Measurements from ENCODE around the gene MKLN1. TPM values are rescaled to one million over a fixed set of nuclear protein-coding genes. Genes with fewer than 3 reads are reported as not detected.

MKLN1 gene
- total RNA-seq, 2 donors from 2014 or later, result 27.4 to 28.5 TPM

- peak overlapping the region in 1 of 2 donors; percentile 6 for H3K27ac ChIP-seq
- H3K4me1 ChIP-seq, result peaks cover 0 to 54% of the 10 kb centered on the region in 2 donors
- no peaks in the 10 kb centered on the region for H3K9me3 ChIP-seq
- TF ChIP-seq CTCF (IDR thresholded peaks at IDR 0.05), result no peak
- no peak overlapping the region for H3K4me3 ChIP-seq
- no peak for DNase-seq (ENCODE audit: low spot score)
- no peaks in the 10 kb centered on the region for H3K27me3 ChIP-seq
- no peaks in the 10 kb centered on the region for H3K36me3 ChIP-seq
Measured at GRCh38 chr7:131365838-131366237, 38.2 kb downstream of the MKLN1 start.

- H3K27me3 ChIP-seq, result no peaks in the 10 kb centered on the region
- no peaks in the 10 kb centered on the region for H3K9me3 ChIP-seq
- no peak overlapping the region for H3K4me3 ChIP-seq
- DNase-seq (ENCODE audit: low spot score), result no peak
- TF ChIP-seq CTCF (IDR thresholded peaks at IDR 0.05), result no peak
- peaks cover 0 to 50% of the 10 kb centered on the region in 2 donors for H3K4me1 ChIP-seq
- no peak overlapping the region for H3K27ac ChIP-seq
- no peaks in the 10 kb centered on the region for H3K36me3 ChIP-seq
Measured at GRCh38 chr7:131369354-131369753, 41.7 kb downstream of the MKLN1 start.

GRCh38 chr7:131370523-131370968, 42.9 kb downstream of the MKLN1 start:
- DNase-seq (ENCODE audit: low spot score), result no peak
- TF ChIP-seq CTCF (IDR thresholded peaks at IDR 0.05), result no peak
- H3K27me3 ChIP-seq, result no peaks in the 10 kb centered on the region
- no peak overlapping the region for H3K27ac ChIP-seq
- H3K4me3 ChIP-seq, result no peak overlapping the region
- H3K9me3 ChIP-seq, result no peaks in the 10 kb centered on the region
- H3K4me1 ChIP-seq, result peaks cover 0 to 52% of the 10 kb centered on the region in 2 donors
- H3K36me3 ChIP-seq, result no peaks in the 10 kb centered on the region

GRCh38 chr7:131371411-131371810, 43.7 kb downstream of the MKLN1 start:
- H3K4me3 ChIP-seq, result no peak overlapping the region
- no peak for DNase-seq (ENCODE audit: low spot score)
- no peak overlapping the region for H3K27ac ChIP-seq
- H3K27me3 ChIP-seq, result no peaks in the 10 kb centered on the region
- peaks cover 0 to 43% of the 10 kb centered on the region in 2 donors for H3K4me1 ChIP-seq
- TF ChIP-seq CTCF (IDR thresholded peaks at IDR 0.05), result no peak
- no peaks in the 10 kb centered on the region for H3K36me3 ChIP-seq
- H3K9me3 ChIP-seq, result no peaks in the 10 kb centered on the region

GRCh38 chr7:131372554-131372953, 44.9 kb downstream of the MKLN1 start:
- Histone ChIP-seq H3K4me1 (peaks cover 0 to 36% of the 10 kb centered on the region in 2 donors), H3K9me3 (no peaks in the 10 kb centered on the region)
- TF ChIP-seq CTCF (IDR thresholded peaks at IDR 0.05), result no peak

GRCh38 chr7:131374821-131375220, 47.1 kb downstream of the MKLN1 start:
- no peaks in the 10 kb centered on the region for H3K9me3 ChIP-seq
- no peak for TF ChIP-seq CTCF (IDR thresholded peaks at IDR 0.05)
- no peak for DNase-seq (ENCODE audit: low spot score)
- H3K27me3 ChIP-seq, result no peaks in the 10 kb centered on the region
- no peak overlapping the region for H3K4me3 ChIP-seq
- H3K27ac ChIP-seq, result no peak overlapping the region
- no peaks in the 10 kb centered on the region for H3K36me3 ChIP-seq
- H3K4me1 ChIP-seq, result peaks cover 0 to 30% of the 10 kb centered on the region in 2 donors

More at GRCh38 chr7:131372554-131372953, 44.9 kb downstream of the MKLN1 start:
- DNase-seq (ENCODE audit: low spot score), result no peak
- H3K36me3 ChIP-seq, result no peaks in the 10 kb centered on the region
- H3K4me3 ChIP-seq, result no peak overlapping the region
- no peaks in the 10 kb centered on the region for H3K27me3 ChIP-seq
- H3K27ac ChIP-seq, result no peak overlapping the region
